ENCODE results near the gene IGDCC3.

DNA sequence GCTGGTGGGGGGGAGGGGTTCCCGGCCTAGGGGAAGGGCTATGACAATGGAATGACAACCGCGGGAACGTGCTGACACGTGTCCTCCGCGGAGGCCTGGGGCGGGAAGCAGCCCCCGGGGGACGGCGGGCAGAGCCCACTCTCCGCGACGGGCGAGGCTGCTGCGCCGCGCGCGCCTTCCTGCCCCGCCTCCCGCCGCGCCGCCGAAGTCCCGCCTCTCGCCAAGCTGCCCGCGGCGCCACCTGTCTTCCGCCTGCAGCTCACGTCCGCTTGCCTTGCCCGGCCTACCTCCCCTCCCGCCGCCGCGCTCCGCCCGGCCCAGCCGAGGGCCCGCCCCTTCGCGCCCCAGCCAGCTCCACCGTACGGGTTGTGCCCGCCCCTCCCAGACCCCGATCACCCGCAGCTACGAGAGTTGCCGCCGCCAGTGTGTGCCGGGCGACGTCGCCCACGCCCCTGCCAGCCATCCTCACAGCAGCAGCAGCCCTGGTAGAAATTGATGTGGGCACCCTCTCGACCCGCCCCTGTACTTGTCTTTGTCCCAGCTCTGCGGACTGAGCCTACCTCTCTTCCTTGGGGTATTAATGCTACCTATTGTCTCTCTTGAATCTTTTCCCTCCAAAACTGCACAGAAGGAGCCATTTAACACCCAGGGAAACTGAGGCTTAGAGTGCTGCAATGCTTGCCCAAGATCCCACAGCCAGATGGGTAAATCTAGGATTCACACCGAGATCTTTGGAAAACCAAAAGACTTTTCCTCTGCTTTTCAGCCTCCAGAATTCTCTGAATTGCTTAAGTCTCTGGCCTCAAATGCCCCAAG is 90.9 kb downstream of the IGDCC3 start, which contains the start of gene PARP16:
- TF ChIP-seq ZNF274 (IDR thresholded peaks at IDR 0.05; ENCODE audit: low read depth, low read length) (no peak), YY1 (IDR thresholded peaks at IDR 0.05; ENCODE audit: insufficient read depth, insufficient read length) (no peak)
